NCI-H1436 (cell line): ENCODE results near the gene LRRC8B.

Experiments used
- DNase-seq: peaks from one replicate; lab custom pipeline; 2025; lab: John Stamatoyannopoulos, UW

The LRRC8B gene

DNA sequence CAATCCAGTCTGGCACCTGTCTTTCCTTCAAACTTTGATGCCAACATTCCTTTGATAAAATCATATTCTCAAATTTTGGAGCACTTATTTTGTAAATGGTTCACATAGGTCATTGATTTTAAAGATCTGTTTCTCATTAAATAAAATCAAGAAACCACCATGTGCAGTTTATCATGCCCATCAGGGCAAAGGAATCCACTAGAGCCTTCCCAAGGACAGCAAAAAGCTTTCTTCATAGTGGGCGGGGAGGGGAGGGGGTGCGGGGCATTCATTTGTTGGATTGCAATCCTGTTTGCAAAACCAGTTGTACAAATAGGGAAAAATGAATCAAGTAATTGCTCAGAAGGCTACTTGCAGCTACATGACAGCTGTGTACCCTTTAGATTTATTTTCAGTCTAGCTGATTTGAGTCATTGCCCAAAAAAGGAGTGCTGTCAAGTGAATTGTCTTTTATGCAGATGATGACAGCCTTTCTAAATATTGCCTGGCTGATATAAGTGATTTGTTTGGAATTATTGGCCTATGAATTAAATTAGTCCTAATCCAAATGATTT, 23.0 kb downstream of the LRRC8B start:
- no peak for DNase-seq

GRCh38 chr1:89548122-89548857, 23.7 kb downstream of the LRRC8B start:
- no peak for DNase-seq

- no peak for DNase-seq
These were observed 26.4 kb downstream of the LRRC8B start for GRCh38 chr1:89550995-89551394.

DNA sequence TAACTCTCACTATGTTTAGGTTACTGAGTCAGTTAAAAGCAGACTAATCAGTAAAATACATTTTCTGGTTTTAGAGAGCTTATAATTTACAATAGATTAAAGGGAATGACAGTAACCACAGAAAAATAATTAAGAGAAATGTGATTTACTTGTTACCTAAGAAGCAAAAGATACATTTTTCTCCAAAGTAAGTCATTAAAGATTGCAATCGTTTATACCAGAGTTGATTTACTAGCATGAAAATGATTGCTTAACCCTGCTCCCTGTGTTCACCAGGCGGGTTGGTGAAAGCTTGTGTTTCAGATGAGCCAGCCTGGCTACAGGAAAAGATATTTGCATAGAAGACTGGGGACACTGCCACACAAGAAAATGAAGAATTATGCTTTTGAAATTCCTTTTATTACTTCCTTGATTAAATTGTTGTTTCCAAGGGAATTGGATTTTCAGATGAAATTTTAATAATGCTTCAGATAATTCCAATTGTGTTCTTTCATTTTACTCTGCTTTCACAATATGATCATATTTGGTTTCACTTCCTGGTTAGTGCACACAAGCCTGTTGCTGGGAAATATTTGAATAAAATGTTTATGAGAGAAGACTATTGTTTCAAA, 27.9 kb downstream of the LRRC8B start:
- peak; percentile 43 for DNase-seq

DNA sequence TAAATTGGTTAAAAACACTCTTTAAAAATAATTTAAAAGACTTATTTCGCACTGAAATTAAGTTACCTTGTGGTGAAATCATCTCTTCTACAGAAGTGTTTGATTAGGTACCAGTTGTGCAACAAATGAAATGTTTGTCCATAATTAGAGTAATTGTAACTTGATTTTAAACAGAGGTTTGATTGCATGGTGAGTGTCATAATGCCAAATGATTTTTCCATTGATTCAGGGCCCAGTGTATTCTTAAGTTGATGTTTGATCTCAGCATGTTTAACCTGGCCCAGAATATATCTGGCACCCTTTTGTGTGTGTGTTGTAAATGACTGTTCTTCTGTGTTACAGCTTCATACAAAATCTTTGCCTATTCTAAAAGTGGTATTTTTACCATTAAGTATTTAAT, 28.5 kb downstream of the LRRC8B start:
- DNase-seq, result peak; percentile 68

- DNase-seq, result no peak
These were observed 30.9 kb downstream of the LRRC8B start for GRCh38 chr1:89555550-89555949.

- DNase-seq, result no peak
These were observed 32.3 kb downstream of the LRRC8B start for GRCh38 chr1:89556726-89557444.

- no peak for DNase-seq
These were observed 32.8 kb downstream of the LRRC8B start for GRCh38 chr1:89557445-89557825.

DNA sequence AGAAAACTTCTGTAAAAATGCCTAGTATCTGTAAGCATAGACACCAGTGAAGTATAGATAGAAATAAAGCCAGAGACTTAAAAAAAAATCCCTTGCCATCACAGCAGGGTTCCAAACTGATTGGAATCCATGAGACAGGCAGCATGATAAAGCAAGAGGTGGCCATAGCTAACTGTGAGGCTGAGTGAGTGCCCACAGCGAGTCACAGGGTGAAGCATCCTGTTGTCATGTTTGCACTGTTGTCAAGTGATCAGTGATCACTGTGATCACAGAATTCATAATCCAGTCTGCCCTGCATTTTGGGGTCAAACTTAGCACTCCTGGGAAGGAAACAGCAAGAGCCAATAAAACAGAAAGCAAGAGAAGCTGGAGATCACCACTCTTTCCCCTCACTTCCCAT, 33.3 kb downstream of the LRRC8B start:
- no peak for DNase-seq

DNA sequence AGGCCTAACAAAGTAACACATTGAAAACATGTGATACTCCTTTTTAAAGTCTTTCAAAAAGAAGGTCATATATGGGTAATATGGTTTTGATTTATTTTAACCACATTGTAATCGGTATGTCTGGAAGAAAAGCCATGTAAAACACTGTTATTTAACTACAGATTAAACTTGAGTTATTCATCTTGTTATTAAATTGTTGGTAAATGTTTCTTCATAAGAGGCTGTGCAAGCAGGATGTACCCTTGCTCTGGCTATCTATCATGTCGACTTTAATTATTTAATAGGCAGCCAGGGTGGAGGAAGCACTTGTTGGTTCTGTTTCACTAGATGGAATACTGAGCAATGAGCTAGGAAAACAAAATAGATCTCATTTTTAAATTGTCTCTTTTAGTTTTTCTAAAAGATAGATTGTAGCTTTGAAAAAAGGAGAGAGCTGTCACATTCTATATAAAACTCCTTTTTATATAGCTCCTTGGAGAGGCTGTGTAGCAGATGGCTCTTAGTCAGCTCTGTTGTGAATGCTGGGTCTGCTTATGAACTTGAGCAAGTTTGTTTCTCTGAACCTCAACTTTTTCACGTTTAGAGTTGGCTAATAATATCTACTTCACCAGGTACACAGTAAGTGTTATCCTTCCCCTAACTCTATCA, 39.5 kb downstream of the LRRC8B start:
- no peak for DNase-seq

GRCh38 chr1:89565521-89565920, 40.9 kb downstream of the LRRC8B start:
- no peak for DNase-seq

GRCh38 chr1:89566761-89567174, 42.1 kb downstream of the LRRC8B start:
- no peak for DNase-seq

- DNase-seq, result no peak
These were observed 43.2 kb downstream of the LRRC8B start for GRCh38 chr1:89567797-89568196.

DNA sequence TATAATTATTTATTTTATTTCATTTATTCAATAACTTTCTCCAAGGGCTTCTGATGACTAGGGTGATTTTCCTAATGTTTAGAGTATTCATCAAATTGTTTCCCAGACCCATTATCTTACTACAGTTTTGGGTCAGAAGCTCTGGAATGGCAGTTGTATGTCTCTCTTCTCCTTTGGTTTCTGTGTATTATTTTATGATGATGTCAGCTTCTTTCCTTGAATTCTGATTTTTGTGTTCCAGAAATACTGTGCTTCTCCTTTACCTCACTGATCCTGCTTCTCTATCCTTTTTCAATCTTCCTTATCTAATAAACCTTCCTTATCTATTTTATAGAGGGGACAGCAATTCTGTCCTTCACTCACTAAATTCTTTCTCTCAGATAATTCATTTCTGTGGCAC, 48.8 kb downstream of the LRRC8B start:
- DNase-seq, result no peak

- DNase-seq, result no peak
These were observed 50.0 kb downstream of the LRRC8B start for GRCh38 chr1:89574621-89575020.

GRCh38 chr1:89575207-89575606, 50.6 kb downstream of the LRRC8B start:
- no peak for DNase-seq

DNA sequence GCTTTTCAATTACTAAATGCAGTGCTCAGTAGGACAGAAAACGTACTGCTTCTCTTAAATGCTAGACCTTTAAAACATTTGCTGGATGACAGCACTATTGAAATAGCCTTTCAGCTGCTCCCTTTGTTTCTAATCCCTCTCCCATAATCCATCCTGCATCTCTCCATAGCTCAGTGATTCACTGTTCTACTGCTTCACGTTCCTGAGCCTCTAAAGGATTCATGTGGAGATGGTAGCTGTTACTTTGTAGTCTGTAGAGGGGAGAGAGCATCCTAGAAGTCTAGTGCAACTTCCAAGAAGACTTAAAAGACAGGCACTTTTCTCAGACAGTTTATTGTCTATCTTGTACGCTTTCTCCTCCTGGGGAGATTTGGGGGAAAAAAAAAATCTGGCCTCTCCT, 51.4 kb downstream of the LRRC8B start:
- DNase-seq, result no peak

GRCh38 chr1:89578151-89578550, 53.5 kb downstream of the LRRC8B start:
- no peak for DNase-seq

DNA sequence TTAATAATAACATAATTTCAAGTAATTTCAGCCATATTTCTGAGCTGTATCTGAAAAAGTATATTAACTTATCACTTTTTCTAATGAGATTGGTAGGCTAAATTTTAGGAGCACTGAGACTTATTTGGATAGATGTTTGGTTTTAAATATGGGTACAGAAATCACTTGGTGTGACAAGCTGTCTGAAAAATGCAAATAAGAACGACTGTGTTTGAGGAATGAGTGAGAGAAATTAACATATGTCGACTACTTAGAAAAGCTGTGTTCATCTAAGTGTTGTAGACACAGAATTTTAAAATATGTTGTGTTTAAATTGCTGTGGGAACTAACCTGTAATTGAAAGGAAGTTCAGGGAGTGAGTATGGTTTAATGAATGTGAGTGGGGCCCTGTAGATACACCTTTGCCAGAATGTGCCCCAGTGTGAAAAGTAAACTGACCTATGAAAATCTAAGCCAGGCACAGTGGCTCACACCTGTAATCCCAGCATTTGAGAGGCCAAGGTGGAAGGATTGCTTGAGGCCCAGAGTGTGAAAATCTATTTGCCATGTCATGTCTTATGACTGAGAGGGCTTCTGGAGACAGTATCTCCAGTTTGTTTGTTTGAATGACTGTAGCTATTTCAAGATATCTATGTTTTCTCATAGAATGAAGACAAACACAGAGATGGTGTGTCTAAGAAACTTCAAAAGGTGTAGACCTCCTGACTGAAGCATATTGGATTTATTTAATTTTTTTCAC, 54.5 kb downstream of the LRRC8B start:
- DNase-seq, result no peak

- no peak for DNase-seq
These were observed 55.4 kb downstream of the LRRC8B start for GRCh38 chr1:89580036-89580435.

- DNase-seq, result no peak
These were observed 57.2 kb downstream of the LRRC8B start for GRCh38 chr1:89581859-89582258.

DNA sequence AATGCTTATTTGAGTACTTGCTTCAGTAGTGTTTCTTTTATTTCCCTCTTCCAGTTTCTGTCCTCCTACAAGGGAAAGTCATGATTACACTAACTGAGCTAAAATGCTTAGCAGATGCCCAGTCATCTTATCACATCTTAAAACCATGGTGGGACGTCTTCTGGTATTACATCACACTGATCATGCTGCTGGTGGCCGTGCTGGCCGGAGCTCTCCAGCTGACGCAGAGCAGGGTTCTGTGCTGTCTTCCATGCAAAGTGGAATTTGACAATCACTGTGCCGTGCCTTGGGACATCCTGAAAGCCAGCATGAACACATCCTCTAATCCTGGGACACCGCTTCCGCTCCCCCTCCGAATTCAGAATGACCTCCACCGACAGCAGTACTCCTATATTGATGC, 57.9 kb downstream of the LRRC8B start:
- no peak for DNase-seq
